GM21390 (cell line): Measurements from ENCODE around the gene ADAR.

Experiments
- ATAC-seq: cut with Tn5 transposase; IDR thresholded peaks from one replicate; pipeline ENCODE4 v1.9.1; 2021; ENCODE audit not compliant: unreplicated experiment

ADAR gene

DNA sequence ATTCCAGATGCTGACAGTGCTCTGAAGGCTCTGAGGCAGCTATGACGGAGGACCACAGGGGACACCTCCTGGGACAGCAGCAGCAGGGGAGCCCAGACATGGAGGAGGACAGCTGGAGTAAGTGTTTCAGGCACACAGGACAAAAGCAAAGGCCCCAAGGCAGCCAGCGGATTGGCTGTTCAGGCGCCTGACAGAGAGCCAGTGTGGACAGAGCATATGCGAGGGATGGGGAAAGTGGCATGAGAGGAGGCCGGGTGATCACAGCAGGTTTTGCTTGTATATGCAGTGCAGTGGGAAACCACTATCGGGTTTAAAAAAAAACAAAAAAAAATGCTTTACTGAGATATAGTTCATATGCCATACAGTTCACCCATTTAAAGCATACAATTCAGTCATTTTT, 21.3 kb downstream of the ADAR start:
- ATAC-seq, result no peak

DNA sequence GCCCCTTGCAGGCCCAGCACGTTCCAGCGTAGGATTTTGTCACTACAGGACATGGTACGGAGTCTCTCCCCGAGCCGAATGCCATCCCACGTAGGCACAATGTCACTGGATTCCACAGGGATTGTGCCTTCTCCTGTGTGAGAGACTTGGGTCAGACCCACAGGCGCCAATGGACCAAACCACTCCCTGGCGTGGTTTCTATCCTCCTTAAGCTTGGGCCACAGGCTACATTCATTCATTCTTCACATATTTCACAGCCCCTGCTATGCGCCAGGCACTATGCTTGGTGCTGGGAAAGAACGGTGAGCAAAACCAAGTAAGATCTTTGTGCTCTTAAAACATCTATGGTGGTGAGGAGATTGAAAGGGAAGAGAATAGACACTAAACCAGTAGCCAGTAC, 21.8 kb downstream of the ADAR start:
- no peak for ATAC-seq

- no peak for ATAC-seq
Measured at GRCh38 chr1:154584267-154584994, 23.6 kb downstream of the ADAR start.

DNA sequence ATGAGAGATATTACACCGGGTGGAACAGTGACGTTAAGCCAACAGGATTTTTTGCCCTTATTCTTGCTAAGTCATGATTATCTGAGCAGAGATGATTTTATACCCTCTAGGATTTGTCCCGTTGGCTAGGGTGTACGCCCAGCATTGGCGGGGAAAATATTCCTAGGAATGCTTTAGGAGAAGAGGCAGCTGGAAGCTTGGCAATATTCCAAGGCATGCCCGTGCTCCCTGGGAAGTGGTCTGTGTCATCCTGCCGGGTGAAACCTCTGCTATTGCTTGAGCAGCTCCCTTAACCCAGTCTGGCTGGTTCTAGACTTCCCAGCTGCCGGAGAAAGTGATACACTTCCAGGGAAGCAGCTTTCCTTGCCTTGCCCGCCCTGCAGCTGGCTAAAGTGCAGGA, 24.2 kb downstream of the ADAR start:
- ATAC-seq, result no peak

- no peak for ATAC-seq
Measured at GRCh38 chr1:154582885-154583284, 25.1 kb downstream of the ADAR start.

DNA sequence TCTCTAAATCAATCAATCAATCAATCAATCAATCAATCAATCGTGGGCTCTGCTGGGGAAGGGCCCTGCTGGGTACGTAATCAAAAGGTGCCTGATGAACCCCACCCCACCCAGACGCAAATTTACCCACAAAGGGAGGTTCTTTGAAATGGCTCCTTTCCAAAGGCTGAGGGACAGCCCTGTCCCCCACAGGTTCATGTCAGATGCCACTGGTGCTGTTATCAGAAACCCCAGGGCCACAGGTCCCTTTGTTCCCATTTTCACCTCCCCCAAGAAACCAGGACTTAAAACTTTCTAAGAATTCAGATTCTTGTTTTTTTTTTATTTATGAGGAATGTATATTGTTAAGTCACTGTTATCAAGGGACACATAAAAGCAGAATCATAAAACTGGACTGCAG, 26.2 kb downstream of the ADAR start:
- no peak for ATAC-seq

DNA sequence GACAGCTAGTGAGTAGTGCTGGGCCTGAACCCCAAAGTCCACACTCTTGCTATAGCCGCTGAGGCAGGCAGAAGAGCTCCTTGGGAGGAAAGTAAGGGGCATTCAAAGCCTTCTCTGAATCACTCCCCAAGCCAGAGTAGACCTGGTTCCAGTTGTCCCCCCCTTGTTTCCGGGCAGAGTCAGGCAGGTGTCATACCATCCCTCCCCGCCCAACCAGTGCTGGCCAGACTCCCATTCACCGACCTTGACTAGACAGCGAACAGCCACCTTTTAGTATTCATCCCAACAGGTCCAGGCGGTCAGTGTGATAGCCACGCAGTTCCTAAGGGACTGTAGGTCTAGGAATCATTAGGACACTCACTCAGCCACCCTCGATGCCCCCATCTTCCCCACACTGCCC, 28.6 kb downstream of the ADAR start:
- no peak for ATAC-seq

- no peak for ATAC-seq
Measured at GRCh38 chr1:154578058-154578418, 29.9 kb downstream of the ADAR start.

DNA sequence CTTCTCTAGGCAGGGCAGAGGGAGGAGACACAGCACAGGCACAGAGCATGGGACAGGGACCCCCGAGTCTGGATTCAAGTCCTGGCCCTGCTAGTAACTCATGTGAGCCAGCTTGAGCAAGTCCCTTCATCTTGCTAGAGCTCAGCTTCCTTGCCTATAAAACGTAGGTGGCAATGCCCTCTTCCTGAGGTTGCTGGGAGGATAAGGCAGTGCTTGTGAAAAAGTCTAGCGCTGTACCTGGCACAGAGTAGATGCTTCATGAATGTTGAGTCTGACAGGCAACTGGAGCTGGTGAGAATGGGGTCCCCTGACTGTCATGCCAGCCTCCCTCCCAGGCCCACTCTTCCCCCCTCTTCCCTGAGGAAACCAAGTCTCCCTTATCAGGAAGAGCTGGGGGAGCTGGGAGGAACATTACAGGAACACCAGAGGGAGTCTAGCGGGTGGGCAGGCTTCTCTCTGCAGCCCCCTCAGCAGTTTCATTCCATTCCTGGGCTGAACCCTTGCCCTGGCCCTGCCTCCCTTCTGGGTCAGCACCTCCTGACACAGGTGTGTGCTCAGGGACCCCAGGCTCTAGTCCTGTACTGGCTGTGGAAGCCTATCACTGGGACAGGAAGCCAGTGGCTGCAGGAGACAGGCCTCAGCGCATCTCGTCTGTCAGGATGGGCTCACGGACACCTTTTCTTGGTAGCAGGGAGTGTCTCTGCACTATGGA, 30.5 kb downstream of the ADAR start:
- ATAC-seq, result no peak

- no peak for ATAC-seq
Measured at GRCh38 chr1:154575951-154576566, 31.9 kb downstream of the ADAR start.

- ATAC-seq, result no peak
Measured at GRCh38 chr1:154575147-154575927, 32.6 kb downstream of the ADAR start.

DNA sequence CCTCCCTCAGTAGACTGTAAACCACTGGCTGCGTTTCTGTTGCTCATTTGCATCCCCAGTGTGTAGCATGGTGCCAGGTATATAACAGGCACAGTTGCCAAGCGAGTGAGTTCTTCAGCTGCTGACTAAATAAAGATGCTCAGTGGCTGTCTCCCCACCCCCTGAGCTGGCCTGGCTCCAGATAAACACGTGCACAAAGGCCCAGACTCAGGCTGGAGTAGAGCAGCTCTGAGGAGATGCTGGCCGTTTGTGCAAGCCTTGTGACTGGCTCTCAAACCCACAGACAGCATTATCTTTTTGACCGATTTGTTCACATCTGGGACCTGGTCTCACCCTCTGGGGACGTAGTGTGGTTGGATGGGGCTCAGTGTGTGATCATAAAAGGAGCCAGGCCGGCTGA, 33.3 kb downstream of the ADAR start:
- ATAC-seq, result no peak

DNA sequence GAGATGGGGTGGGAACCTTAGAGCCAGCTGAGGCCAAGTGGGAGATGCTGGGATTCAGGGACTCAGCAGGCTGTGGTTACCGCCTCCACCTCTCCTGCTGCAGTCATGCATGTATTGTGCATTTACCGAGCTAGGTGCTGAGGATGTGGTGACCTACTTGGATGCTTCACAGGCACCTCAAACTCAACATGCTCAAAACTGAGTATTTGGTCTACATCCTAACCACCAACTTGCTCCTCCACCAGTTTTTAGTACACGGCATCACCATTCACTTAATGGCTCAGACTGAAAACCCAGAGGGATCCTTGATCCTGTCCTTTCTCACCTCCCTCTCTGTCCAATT, 34.8 kb downstream of the ADAR start:
- no peak for ATAC-seq

DNA sequence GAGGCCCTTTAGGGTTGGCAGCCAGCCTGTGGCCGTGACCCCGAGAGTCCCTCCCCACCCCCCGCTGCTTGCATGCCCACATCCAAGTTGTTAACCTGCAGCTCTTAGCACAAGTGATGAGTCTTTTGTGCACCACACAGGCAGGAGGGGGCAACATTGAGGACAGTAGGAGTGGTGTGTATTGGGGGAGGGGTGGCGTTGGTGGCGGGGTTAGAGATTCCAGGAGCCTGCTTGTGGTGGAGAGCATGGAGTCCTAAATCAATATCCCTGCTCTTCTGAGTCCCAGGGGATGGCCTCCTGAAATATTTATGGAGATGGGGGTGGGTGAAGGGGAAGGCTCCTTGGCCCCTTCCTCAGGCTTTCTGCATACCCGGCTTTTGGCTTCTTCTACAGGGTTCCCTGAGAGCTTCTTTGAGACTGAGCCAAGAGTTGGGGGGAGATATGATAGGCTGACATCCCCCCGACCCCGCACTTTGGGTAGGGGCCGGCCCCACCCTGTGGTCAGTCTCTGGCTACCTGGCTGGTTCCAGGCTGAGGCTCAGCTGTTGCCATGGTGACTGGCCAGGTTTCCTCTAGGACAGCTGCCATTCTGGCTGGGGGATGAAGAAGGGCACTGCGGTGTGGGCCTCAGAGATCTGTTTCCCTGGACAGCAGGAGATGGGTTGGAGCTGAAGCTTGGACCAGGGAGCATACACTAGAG, 35.4 kb downstream of the ADAR start:
- no peak for ATAC-seq

- no peak for ATAC-seq
Measured at GRCh38 chr1:154571964-154572288, 36.1 kb downstream of the ADAR start.

GRCh38 chr1:154571244-154571963, 36.6 kb downstream of the ADAR start:
- ATAC-seq, result no peak

DNA sequence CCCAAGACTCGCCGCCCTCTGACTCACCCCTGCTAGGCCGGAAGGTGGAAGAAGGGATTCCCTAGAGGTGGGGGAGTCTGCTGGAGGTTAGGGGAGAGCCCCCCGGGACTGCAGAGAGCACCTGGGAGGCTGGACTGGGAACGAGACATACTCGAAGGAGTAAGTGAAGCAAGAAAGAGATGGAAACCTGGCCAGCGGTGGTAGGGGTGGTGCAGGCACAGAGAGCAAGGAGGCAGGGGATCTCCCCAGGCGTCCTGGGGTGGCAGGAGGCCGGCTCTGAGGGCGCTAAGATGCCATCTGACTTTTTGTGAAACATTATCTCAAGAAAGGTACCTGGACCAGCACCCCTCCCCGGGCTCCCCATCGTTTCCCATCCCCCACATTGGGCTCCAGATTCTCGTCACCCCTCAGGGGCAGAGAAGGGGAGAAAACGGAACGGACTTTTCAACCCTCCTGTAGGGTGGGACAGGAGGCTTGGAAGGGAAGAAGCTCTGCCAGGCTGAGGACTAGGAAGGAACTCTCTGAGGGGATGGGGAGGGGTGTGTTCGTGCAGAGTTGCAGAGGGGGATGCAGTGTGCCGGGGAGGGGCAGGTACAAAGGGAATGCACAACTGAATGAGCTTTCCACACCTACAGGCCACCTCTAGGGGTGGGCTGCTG, 39.7 kb downstream of the ADAR start:
- no peak for ATAC-seq

DNA sequence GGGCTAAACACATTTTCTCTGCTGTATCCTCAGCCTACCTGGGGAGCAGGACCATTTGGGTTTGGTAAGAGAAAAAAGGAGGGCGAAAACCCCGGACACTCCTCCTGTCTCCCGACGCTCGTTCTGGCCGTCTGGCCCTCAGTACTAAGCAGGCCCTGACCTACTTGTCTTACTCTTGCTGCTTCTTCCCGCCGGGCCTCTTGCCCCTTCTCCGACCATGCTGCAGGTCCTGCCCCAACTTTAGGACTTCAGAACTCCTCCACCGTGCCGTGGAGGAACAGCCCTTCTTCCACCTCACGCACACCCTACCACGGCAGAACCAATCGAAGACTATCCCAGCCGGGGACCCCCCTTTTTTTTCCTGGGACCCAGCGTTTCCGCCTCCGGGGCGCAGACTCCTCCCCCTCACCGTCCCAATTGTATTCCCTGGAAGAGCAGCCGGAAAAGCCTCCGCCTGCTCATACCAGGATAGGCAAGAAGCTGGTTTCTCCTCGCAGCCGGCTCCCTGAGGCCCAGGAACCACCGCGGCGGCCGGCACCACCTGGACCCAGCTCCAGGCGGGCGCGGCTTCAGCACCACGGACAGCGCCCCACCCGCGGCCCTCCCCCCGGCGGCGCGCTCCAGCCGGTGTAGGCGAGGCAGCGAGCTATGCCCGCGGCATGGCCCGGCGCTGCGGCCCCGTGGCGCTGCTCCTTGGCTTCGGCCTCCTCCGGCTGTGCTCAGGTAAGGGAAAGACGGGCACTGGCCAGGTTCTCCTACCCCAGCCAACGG, 40.4 kb downstream of the ADAR start, which contains the start of gene CHRNB2:
Gene CHRNB2 (plus strand): TSS at position 393 of the 771 bp plus-strand sequence. CDS start 267 bp downstream, at position 660.
- ATAC-seq, result no peak

- no peak for ATAC-seq
Measured at GRCh38 chr1:154565876-154566275, 42.1 kb downstream of the ADAR start.
